Brain microvascular endothelial cell (primary cell): ENCODE measurements around the gene NPEPL1.

Experiments
- DNase-seq: peaks from one replicate; pipeline ENCODE4 v3.0.0-alpha.2; 2020
- H3K27ac ChIP-seq: fragments of 250-450 bp; sonication (Bioruptor Pico); 2 replicates; pipeline ENCODE4 v1.5.1; 2020; ENCODE audit warnings: mild to moderate bottlenecking, moderate library complexity
- H3K27me3 ChIP-seq: fragments of 250-450 bp; sonication (Bioruptor Pico); replicated peaks from 2 replicates; pipeline ENCODE4 v1.5.1; 2020; ENCODE audit warnings: mild to moderate bottlenecking
- H3K36me3 ChIP-seq: fragments of 250-450 bp; sonication (Bioruptor Pico); replicated peaks from 2 replicates; pipeline ENCODE4 v1.5.1; 2020; ENCODE audit warnings: mild to moderate bottlenecking
- H3K4me3 ChIP-seq: 2 replicates; pipeline ENCODE4 v1.5.1; 2011; ENCODE audit warnings: low read depth, mild to moderate bottlenecking, control low read depth, low read length, moderate library complexity
- CTCF ChIP-seq: IDR thresholded peaks from 2 replicates; pipeline ENCODE4 v1.5.1; 2011; ENCODE audit warnings: low read depth, mild to moderate bottlenecking, moderate library complexity, low read length, control low read depth, inconsistent platforms; ENCODE audit errors: missing control alignments
- in situ Hi-C: cut with HindIII; loops from 2 replicates; pipeline ENCODE4 v1.10.0; 2017; ENCODE audit warnings: low sequenced_read_pairs, low pct_ligation_motif_present

The NPEPL1 gene

GRCh38 chr20:58744836-58745235, 52.2 kb downstream of the NPEPL1 start:
- in situ Hi-C loops: no loop called here
- no peak for TF ChIP-seq CTCF
- Histone ChIP-seq H3K36me3 (no peaks in the 10 kb centered on the region), H3K4me3 (no peak overlapping the region), H3K27me3 (no peaks in the 10 kb centered on the region), H3K27ac (no peak overlapping the region)
- DNase-seq: no peak

- Histone ChIP-seq H3K27ac (no peak overlapping the region), H3K4me3 (no peak overlapping the region), H3K36me3 (no peaks in the 10 kb centered on the region), H3K27me3 (no peaks in the 10 kb centered on the region)
- no peak for DNase-seq
- in situ Hi-C loops: no loop called here
- TF ChIP-seq CTCF: no peak
Measured at GRCh38 chr20:58745391-58745790, 52.8 kb downstream of the NPEPL1 start.

GRCh38 chr20:58746620-58747019, 54.0 kb downstream of the NPEPL1 start:
- in situ Hi-C loops: no loop called here
- H3K36me3 ChIP-seq: no peaks in the 10 kb centered on the region
- H3K4me3 ChIP-seq: no peak overlapping the region
- DNase-seq: no peak
- no peak for TF ChIP-seq CTCF
- H3K27me3 ChIP-seq: no peaks in the 10 kb centered on the region
- H3K27ac ChIP-seq: no peak overlapping the region

- no peak for TF ChIP-seq CTCF
- Histone ChIP-seq H3K36me3 (no peaks in the 10 kb centered on the region), H3K27ac (no peak overlapping the region), H3K4me3 (no peak overlapping the region), H3K27me3 (no peaks in the 10 kb centered on the region)
- DNase-seq: no peak
- in situ Hi-C loops: no loop called here
Measured at GRCh38 chr20:58747211-58747610, 54.6 kb downstream of the NPEPL1 start.

GRCh38 chr20:58748618-58749017, 56.0 kb downstream of the NPEPL1 start:
- no peaks in the 10 kb centered on the region for H3K36me3 ChIP-seq
- no peak for DNase-seq
- no peak for TF ChIP-seq CTCF
- no peak overlapping the region for H3K27ac ChIP-seq
- H3K4me3 ChIP-seq: no peak overlapping the region
- H3K27me3 ChIP-seq: no peaks in the 10 kb centered on the region
- in situ Hi-C loops: no loop called here

GRCh38 chr20:58749098-58749769, 56.6 kb downstream of the NPEPL1 start:
- no peak for TF ChIP-seq CTCF
- in situ Hi-C loops: no loop called here
- H3K27ac ChIP-seq: no peak overlapping the region
- no peak overlapping the region for H3K4me3 ChIP-seq
- no peaks in the 10 kb centered on the region for H3K27me3 ChIP-seq
- no peak for DNase-seq
- no peaks in the 10 kb centered on the region for H3K36me3 ChIP-seq
